Neural cell (in vitro differentiated cells): ENCODE results near the gene MAVS. TPM values are rescaled to one million over a fixed set of nuclear protein-coding genes. Genes with fewer than 3 reads are reported as not detected.

ENCODE experiments used
- H2AFZ ChIP-seq: fragments of 200-600, 300-800 bp; sonication (generic), shearing (Covaris generic); 2 replicates; pipeline ENCODE4 v1.6.0; 2014; ENCODE audit warnings: low read depth, mild to moderate bottlenecking, antibody characterized with exemption, low read length, moderate library complexity
- H3F3A ChIP-seq: fragments of 200-600 bp; shearing (Covaris generic); 2 replicates; pipeline ENCODE4 v1.6.1; 2016; ENCODE audit warnings: mild to moderate bottlenecking, moderate library complexity, mixed read lengths, antibody characterized with exemption, low read length; ENCODE audit not compliant: insufficient read depth, poor library complexity, severe bottlenecking
- H3K27ac ChIP-seq: fragments of 200-600, 300-800 bp; sonication (generic), shearing (Covaris generic); 2 replicates; pipeline ENCODE4 v1.5.1; 2014; ENCODE audit warnings: mild to moderate bottlenecking, low read length, moderate library complexity
- H3K27me3 ChIP-seq: fragments of 300-800, 200-600 bp; sonication (generic), shearing (Covaris generic); 2 replicates; pipeline ENCODE4 v1.6.0; 2014; ENCODE audit warnings: mild to moderate bottlenecking, low read depth, low read length, moderate library complexity; ENCODE audit not compliant: insufficient read depth
- H3K36me3 ChIP-seq: fragments of 300-800, 200-600 bp; sonication (generic), shearing (Covaris generic); 2 replicates; pipeline ENCODE4 v1.5.1; 2014; ENCODE audit warnings: mild to moderate bottlenecking, antibody characterized with exemption, low read length, moderate library complexity; ENCODE audit not compliant: insufficient read depth
- H3K4me2 ChIP-seq: fragments of 300-800, 200-600 bp; sonication (generic), shearing (Covaris generic); 2 replicates; pipeline ENCODE4 v1.6.0; 2014; ENCODE audit warnings: mild to moderate bottlenecking, low read length
- H3K4me3 ChIP-seq: fragments of 300-800, 200-600 bp; sonication (generic), shearing (Covaris generic); 2 replicates; pipeline ENCODE4 v1.5.1; 2014; ENCODE audit warnings: mild to moderate bottlenecking, low read length, moderate library complexity
- H3K79me2 ChIP-seq: fragments of 200-600 bp; shearing (Covaris generic); replicated peaks from 2 replicates; pipeline ENCODE4 v1.6.0; 2014; ENCODE audit warnings: mild to moderate bottlenecking, low read length, moderate library complexity; ENCODE audit not compliant: insufficient read depth
- H3K9ac ChIP-seq: fragments of 300-800, 200-600 bp; sonication (generic), shearing (Covaris generic); 2 replicates; pipeline ENCODE4 v1.6.1; 2016; ENCODE audit warnings: mild to moderate bottlenecking, low read length, mixed read lengths
- H3K9me2 ChIP-seq: fragments of 200-600 bp; shearing (Covaris generic); 2 replicates; pipeline ENCODE4 v1.6.1; 2016; ENCODE audit warnings: mild to moderate bottlenecking, low read length, mixed read lengths; ENCODE audit not compliant: insufficient read depth
- H3K9me3 ChIP-seq: fragments of 200-600, 300-800 bp; sonication (generic), shearing (Covaris generic); 2 replicates; pipeline ENCODE4 v1.6.1; 2016; ENCODE audit warnings: mild to moderate bottlenecking, mixed run types, low read length, moderate library complexity, mixed read lengths
- H4K20me1 ChIP-seq: fragments of 200-600 bp; shearing (Covaris generic); 2 replicates; pipeline ENCODE4 v1.6.1; 2016; ENCODE audit warnings: mild to moderate bottlenecking, mixed run types; ENCODE audit not compliant: insufficient read depth
- CTCF ChIP-seq: fragments of 450-650 bp; IDR thresholded peaks from 2 replicates; pipeline ENCODE4 v1.5.1; 2014; ENCODE audit warnings: antibody characterized with exemption, mild to moderate bottlenecking, moderate library complexity; ENCODE audit not compliant: poor library complexity, severe bottlenecking
- EP300 ChIP-seq: fragments of 450-650 bp; conservative IDR thresholded peaks from 2 replicates; pipeline ENCODE4 v1.6.1; 2014; ENCODE audit warnings: antibody characterized with exemption, mild to moderate bottlenecking, moderate library complexity; ENCODE audit not compliant: poor library complexity, severe bottlenecking
- EZH2 ChIP-seq: fragments of 200-600, 300-800 bp; shearing (Covaris generic), sonication (generic); IDR thresholded peaks from 2 replicates; pipeline ENCODE4 v1.6.1; 2014; ENCODE audit warnings: antibody characterized with exemption, low read length, borderline replicate concordance, mild to moderate bottlenecking; ENCODE audit not compliant: insufficient read depth, poor library complexity, severe bottlenecking
- MXI1 ChIP-seq: fragments of 450-650 bp; conservative IDR thresholded peaks from 2 replicates; pipeline ENCODE4 v1.6.1; 2014; ENCODE audit warnings: antibody characterized with exemption, mild to moderate bottlenecking; ENCODE audit not compliant: poor library complexity, severe bottlenecking
- POLR2AphosphoS5 ChIP-seq: IDR thresholded peaks from 2 replicates; pipeline ENCODE4 v1.6.1; 2012
- RAD21 ChIP-seq: fragments of 450-650 bp; conservative IDR thresholded peaks from 2 replicates; pipeline ENCODE4 v1.6.1; 2014; ENCODE audit warnings: antibody characterized with exemption, mild to moderate bottlenecking, moderate library complexity
- REST ChIP-seq: IDR thresholded peaks from 2 replicates; pipeline ENCODE4 v1.6.1; 2012; ENCODE audit warnings: borderline replicate concordance
- SMC3 ChIP-seq: fragments of 450-650 bp; conservative IDR thresholded peaks from 2 replicates; pipeline ENCODE4 v1.6.1; 2014; ENCODE audit warnings: antibody characterized with exemption, mild to moderate bottlenecking, moderate library complexity; ENCODE audit not compliant: poor library complexity
- TAF1 ChIP-seq: IDR thresholded peaks from 2 replicates; pipeline ENCODE4 v1.6.1; 2012; ENCODE audit warnings: low read depth
- polyA plus RNA-seq: library from polyadenylated mRNA; depleted of rRNA; stranded (reverse); fragments of >200 nt; gene quantifications from 2 replicates; pipeline ENCODE4 v1.2.3, GENCODE V29; 2014

The MAVS gene
- polyA plus RNA-seq, 1 donor from 2014 or later: 5.4 TPM

GRCh38 chr20:3798908-3799248 lies 47.8 kb upstream of the MAVS start:
- Histone ChIP-seq H3K4me3 (no peak overlapping the region), H3K27ac (no peak overlapping the region), H3K9ac (no peak overlapping the region)

GRCh38 chr20:3800256-3800877 lies 46.3 kb upstream of the MAVS start:
- TF ChIP-seq POLR2AphosphoS5 (no peak), SMC3 (no peak), RAD21 (no peak), EP300 (no peak), MXI1 (no peak), REST (no peak), CTCF (no peak), TAF1 (no peak), EZH2 (no peak)
- no peak overlapping the region for H3K4me2 ChIP-seq

More at GRCh38 chr20:3798908-3799248, 47.8 kb upstream of the MAVS start:
- no peaks in the 10 kb centered on the region for H4K20me1 ChIP-seq
- no peaks in the 10 kb centered on the region for H3K36me3 ChIP-seq
- H3K4me2 ChIP-seq: no peak overlapping the region
- no peaks in the 10 kb centered on the region for H3K9me2 ChIP-seq
- TF ChIP-seq SMC3 (no peak), POLR2AphosphoS5 (no peak), TAF1 (no peak), CTCF (no peak), EP300 (no peak)
- H3K9me3 ChIP-seq: no peaks in the 10 kb centered on the region
- H3F3A ChIP-seq: no peaks in the 10 kb centered on the region
- H3K79me2 ChIP-seq: no peaks in the 10 kb centered on the region
- H2AFZ ChIP-seq: no peak overlapping the region
- no peaks in the 10 kb centered on the region for H3K27me3 ChIP-seq

More at GRCh38 chr20:3800256-3800877, 46.3 kb upstream of the MAVS start:
- Histone ChIP-seq H3K9me3 (no peaks in the 10 kb centered on the region), H3K9me2 (no peaks in the 10 kb centered on the region), H3K4me3 (no peak overlapping the region), H3K79me2 (no peaks in the 10 kb centered on the region), H3K9ac (peak overlapping the region; percentile 61), H3K27me3 (no peaks in the 10 kb centered on the region), H3F3A (no peaks in the 10 kb centered on the region), H3K36me3 (no peaks in the 10 kb centered on the region), H4K20me1 (no peaks in the 10 kb centered on the region), H2AFZ (no peak overlapping the region), H3K27ac (peak overlapping the region; percentile 53)
